Endometrium (tissue), 2 donors: ENCODE measurements around the gene TMEM131L.
"Not testable (repeated sequence)": the region's sequence is repeated elsewhere in the genome, so short reads cannot be mapped to it uniquely, and the experiment has no call there.

Experiments
- FAIRE-seq: peaks from 2 replicates; lab custom pipeline; 2012; peaks lifted over from hg19 to GRCh38; lab: Jason Lieb, UNC
- donor health status: control.
- donor health status: control.

The TMEM131L gene

DNA sequence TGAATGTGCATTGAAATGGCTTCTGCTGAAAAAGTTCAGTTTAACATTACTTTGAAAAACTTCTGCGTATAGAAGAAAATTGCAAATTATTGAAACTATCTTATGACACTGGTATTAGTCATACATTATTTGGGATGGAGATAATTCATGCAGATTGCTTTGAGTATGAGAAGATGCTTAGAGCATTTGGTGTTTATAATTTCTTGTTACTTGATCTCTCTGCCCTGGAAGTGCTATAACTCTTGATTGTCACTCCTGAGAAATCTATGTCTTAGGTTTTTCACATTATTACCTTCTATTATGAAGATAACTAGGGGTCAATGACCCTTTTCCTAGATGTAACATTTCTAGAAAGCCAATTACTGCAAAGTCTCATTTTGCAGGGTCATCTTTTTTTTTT is 36.4 kb downstream of the TMEM131L start:
- FAIRE-seq, result no peak

- FAIRE-seq, result no peak
These were observed 40.5 kb downstream of the TMEM131L start for GRCh38 chr4:153506341-153507309.

DNA sequence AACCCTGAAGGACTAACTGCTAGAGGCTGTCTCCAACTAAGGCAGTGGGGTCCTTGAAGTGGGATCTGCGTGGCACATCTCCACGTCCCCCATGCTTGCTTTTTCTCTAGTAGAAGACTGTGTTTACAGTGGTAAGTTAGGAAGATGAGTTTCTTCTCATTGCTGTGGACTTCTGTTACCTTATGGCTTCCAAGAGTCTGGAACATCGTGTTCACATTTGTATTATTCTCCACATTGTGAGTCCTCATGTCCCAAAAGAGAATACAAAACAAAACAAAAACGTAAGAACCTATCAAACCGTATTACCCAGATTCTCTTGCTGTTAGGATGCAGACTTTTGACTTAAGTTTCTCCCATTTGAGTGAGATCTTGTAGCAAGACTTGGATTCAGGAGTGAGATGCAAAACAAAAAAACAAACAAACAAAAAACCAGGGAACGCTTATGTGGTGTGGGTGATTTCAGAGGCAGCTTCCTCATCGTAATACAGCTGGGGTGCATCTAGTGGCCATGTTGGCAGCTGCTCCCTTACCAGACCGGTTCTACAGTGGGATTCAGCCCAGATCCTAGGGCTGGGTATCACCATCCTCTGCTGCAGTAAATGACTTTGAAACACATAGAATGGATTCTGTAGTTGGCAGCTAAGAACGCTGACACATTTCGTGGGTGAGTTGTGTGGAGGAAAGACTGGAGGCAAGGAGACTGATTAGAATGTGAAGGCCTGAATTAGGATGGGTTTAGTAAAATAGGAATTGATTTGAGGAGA is 41.3 kb downstream of the TMEM131L start:
- FAIRE-seq, result no peak

DNA sequence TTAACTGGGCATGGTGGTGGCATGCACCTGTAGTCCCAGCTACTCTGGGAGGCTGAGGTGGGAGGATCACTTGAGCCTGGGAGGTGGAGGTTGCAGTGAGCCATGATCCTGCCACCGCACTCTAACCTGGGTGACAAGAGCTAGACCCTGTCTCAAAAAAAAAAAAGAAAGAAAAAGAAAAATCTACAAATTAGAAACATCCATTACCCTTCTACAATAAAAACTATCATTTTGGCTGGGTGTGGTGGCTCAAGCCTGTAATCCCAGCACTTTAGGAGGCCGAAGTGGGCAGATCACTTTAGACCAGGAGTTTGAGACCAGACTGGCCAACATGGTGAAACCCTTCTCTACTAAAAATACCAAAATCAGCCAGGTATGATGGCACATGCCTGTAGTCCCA is 43.1 kb downstream of the TMEM131L start:
- FAIRE-seq, result not testable (repeated sequence)

DNA sequence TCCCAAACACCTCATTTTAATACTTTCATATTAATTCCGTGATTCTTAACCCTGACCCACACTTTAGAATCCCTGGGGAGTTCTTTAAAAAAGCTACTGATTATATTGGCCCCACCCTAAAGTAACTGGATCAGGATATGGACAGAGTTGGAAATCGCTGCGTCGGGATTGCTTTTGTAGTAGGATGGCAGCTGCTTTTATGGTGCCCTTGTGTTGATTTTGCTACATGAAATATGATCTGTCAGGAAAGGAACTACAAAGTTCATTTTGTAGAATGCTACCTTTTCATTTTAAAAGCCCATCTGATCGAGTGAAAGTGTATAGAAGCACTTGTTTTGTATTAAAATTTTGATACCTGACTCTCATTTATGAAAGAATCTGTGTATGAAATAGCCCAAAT is 43.6 kb downstream of the TMEM131L start:
- no peak for FAIRE-seq

- no peak for FAIRE-seq
These were observed 44.3 kb downstream of the TMEM131L start for GRCh38 chr4:153510252-153511001.

GRCh38 chr4:153511104-153511503 is 44.9 kb downstream of the TMEM131L start:
- FAIRE-seq, result no peak

GRCh38 chr4:153512162-153512852 is 46.1 kb downstream of the TMEM131L start:
- no peak for FAIRE-seq

- FAIRE-seq, result no peak
These were observed 46.9 kb downstream of the TMEM131L start for GRCh38 chr4:153512952-153513500.

- peak; percentile 82 for FAIRE-seq
These were observed 47.4 kb downstream of the TMEM131L start for GRCh38 chr4:153513596-153513995.

GRCh38 chr4:153514001-153514526 is 47.9 kb downstream of the TMEM131L start:
- peak; percentile 18 for FAIRE-seq

- no peak for FAIRE-seq
These were observed 48.7 kb downstream of the TMEM131L start for GRCh38 chr4:153514688-153515426.

- FAIRE-seq, result no peak
These were observed 51.0 kb downstream of the TMEM131L start for GRCh38 chr4:153517159-153517558.

DNA sequence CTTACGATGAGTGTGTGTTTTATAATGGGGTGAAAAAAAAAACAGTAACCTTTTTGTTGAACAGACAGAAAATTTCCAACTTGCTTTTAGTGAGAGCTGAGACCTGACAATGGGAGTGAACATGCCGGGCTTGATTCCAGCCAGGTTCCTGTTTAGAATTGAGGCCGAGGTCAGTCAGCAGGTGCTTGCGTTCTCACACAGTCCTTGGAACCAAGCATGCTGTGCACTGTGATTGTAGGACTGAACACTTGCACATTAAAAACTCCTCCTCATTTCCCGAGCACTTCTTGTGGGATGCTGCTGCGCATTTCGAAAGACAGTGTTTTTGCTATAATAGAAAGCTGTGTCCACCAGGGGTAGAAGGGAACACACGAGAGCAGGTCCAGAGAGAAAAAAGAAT is 51.8 kb downstream of the TMEM131L start:
- no peak for FAIRE-seq

DNA sequence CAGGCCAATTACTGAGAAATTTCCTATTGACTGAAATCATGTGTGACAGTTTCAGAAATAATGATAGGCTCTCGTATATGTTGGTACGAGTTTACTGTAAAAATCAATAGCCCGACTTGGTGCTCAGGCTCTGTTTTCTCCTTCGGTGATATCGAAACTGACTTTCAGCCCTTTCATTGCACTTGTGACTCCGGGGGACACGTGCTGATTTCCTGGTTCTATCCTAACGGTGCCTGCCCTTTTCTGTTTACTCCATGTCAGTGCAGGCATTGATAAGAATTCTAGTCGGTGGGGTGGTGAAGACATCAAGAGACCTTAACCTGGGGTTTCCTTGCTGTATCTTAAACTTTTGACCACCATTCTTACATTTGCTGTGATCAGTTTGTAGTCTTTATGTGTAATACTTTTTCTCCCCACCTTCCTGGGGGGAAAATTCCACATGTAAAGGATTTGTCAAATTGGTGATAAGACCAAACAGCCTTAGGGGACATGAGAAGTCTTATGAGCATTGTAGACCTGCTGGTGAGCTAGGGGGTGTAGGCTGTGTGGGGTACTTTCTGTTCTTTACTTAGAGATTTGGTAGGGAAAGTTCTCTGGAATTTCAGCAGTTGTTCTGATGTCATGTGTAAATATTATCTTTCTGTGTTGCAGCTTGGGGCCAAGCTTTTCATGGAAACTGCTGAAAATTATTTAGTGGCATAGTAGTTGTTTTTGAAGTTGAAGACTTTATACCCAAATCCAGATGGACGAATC is 52.7 kb downstream of the TMEM131L start:
- no peak for FAIRE-seq

DNA sequence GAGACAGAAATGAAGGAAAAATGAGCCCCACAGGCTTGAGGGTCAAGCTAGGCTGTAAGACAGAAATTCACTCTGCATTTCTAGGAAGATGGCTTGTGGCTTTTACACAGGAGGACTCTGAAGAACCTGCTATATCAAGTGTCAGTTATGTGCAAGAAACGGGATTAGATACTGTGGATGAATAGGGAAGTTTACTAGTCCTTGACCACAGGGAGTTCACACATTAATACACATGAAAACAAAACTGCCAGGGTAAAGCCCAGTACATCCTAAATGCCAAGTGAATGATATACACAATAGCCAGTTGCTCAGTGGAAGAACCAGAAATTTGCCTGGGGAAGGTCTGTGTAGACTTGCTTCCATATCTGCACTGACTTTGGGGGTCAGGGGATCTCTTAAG is 53.5 kb downstream of the TMEM131L start:
- FAIRE-seq, result no peak

DNA sequence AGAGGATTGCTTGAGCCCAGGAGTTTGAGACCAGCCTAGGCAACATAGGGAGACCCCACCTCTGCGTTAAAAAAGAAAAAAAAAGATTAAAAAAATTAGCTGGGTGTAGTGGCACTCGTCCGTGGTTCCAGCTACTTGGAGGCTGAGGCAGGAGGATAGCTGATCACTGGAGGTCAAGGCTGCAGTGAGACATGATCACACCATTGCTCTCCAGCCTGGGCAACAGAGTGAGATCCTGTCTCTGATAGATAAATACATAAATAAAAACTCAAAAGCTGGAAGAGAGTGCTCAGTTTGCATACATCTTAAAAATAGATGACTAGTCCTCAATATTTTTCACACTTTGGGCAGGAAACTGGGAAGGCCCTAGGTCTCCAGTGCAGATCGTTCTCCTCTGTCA is 54.1 kb downstream of the TMEM131L start:
- no peak for FAIRE-seq

DNA sequence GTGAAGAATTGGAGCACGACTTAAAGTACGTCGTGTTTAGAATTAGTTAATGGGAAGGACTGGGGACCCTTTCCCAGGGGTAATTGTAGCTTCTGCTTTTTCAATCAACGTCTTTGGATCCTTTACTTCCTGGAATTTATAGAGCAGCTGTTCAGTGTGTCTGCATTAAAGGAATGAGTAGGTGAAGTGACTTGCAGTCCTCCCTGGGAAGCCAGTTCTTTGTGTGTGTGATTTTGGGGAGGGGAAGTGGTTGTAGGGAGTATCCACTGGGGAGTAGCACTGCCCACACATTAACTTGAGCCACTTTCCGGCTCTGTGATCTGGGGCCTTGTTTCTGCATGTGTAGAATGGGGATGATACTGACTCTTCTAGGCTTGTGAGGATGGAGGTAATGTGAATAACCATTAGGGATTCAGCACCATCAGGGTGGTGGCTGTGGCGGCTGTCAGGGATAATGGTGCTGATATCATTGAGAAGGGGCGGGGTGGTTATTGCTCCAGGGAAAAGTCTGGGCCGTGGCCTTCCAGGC is 54.7 kb downstream of the TMEM131L start:
- no peak for FAIRE-seq

DNA sequence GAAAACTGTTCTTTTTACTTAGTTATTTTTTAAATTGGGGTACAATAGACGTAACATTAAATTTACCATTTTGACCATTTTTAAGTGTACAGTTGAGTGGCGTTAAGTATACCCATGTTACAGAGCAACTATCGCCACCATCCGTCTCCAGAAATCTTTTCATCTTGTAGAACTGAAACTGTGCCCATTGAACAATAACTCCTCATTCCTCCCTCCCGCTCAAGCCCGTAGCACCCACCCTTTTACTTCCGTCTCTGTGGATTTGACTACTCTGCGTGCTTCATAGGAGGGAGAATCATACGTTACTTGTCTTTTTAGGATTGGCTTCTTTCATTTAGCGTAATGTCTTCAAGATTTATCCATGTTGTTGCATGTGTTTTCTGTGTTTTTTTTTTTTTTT is 55.3 kb downstream of the TMEM131L start:
- FAIRE-seq, result no peak
